Body of pancreas (tissue), 4 donors: ENCODE measurements around the gene ANKRD33. TPM values are rescaled to one million over a fixed set of nuclear protein-coding genes. Genes with fewer than 3 reads are reported as not detected.

Source experiments
- ATAC-seq: fragments of 150-250 bp; one replicate; pipeline ENCODE4 v1.9.1; 2016
- DNase-seq, 4 donors: peaks; one replicate each; pipeline ENCODE4 v3.0.0-alpha.2; 2019
- H3K27ac ChIP-seq, 4 donors: fragments of 200-600 bp; sonication (generic); 1 replicate in 3 of 4; 2 replicates in 1 of 4; pipeline versions ENCODE4 v1.5.1 to v1.6.1; 2016 to 2019; ENCODE audit warnings: mild to moderate bottlenecking in 1 of 4, mixed read lengths in 1 of 4, moderate library complexity in 1 of 4
- H3K27me3 ChIP-seq, 2 donors: fragments of 200-600 bp; sonication (generic); one replicate each; pipeline ENCODE4 v1.6.0; 2016; ENCODE audit warnings: mild to moderate bottlenecking in 1 of 2
- H3K36me3 ChIP-seq, 2 donors: fragments of 200-600 bp; sonication (generic); replicated peaks in 1 of 2; 2 replicates each; pipeline ENCODE4 v1.5.1; 2016; ENCODE audit warnings: low read depth in 2 of 2; ENCODE audit not compliant: insufficient read depth in 1 of 2
- H3K4me1 ChIP-seq: fragments of 200-600 bp; sonication (generic); one replicate; pipeline ENCODE4 v1.6.0; 2016
- H3K4me3 ChIP-seq, 2 donors: fragments of 200-600 bp; sonication (generic); 1 replicate in 1 of 2; 2 replicates in 1 of 2; pipeline ENCODE4 v1.5.1; 2016 to 2019
- H3K9me3 ChIP-seq, 3 donors: fragments of 200-600 bp; sonication (generic); 1 replicate in 2 of 3; 2 replicates in 1 of 3; pipeline ENCODE4 v1.5.1; 2016
- CTCF ChIP-seq, 7 experiments: fragments of 450-650 bp in 4 of 7; fragments of 200-600 bp in 3 of 7; sonication (generic) in 3 of 7; IDR thresholded peaks; one replicate each; pipeline ENCODE4 v1.5.1; 2016 to 2019; ENCODE audit warnings: antibody characterized with exemption in 7 of 7
- POLR2A ChIP-seq, 3 donors: fragments of 450-650 bp; IDR thresholded peaks; one replicate each; pipeline ENCODE4 v1.6.1; 2016; ENCODE audit warnings: antibody characterized with exemption in 3 of 3, mild to moderate bottlenecking in 2 of 3
- WGBS, 2 donors: methylation state at CpG; one replicate each; pipeline ENCODE4 v1.1.5; 2017; 5-methylcytosine and 5-hydroxymethylcytosine counted together
- intact Hi-C: fragments of 100-400 bp; cut with DNase I; formaldehyde crosslinking; loops from one replicate; pipeline ENCODE4 v1.15.1; 2023
- total RNA-seq, 2 donors: library from RNA; depleted of rRNA; stranded (reverse); fragments of >200 nt; gene quantifications; one replicate each; pipeline ENCODE4 v1.1.0, GENCODE V29; 2016

ANKRD33 gene
- total RNA-seq, 2 donors from 2014 or later: not detected

- intact Hi-C loops: no loop called here
- no peak for DNase-seq
- H3K27me3 ChIP-seq: no peaks in the 10 kb centered on the region
These were observed 3.9 kb downstream of the ANKRD33 start for GRCh38 chr12:51891843-51892242.

GRCh38 chr12:51893786-51894185 lies 5.9 kb downstream of the ANKRD33 start:
- Histone ChIP-seq H3K36me3 (no peaks in the 10 kb centered on the region), H3K4me1 (no peaks in the 10 kb centered on the region), H3K4me3 (no peak overlapping the region), H3K9me3 (no peaks in the 10 kb centered on the region), H3K27ac (no peak overlapping the region), H3K27me3 (no peaks in the 10 kb centered on the region)
- ATAC-seq (no peak), DNase-seq (no peak)
- WGBS, 2 donors: 62 to 72% methylated on average over 6 of the region's 6 CpGs
- intact Hi-C loops: no loop called here
- TF ChIP-seq POLR2A (IDR thresholded peaks at IDR 0.05): no peak

More at GRCh38 chr12:51891843-51892242, 3.9 kb downstream of the ANKRD33 start:
- Histone ChIP-seq H3K9me3 (no peaks in the 10 kb centered on the region), H3K4me3 (no peak overlapping the region), H3K36me3 (no peaks in the 10 kb centered on the region), H3K27ac (no peak overlapping the region), H3K4me1 (no peaks in the 10 kb centered on the region)
- ATAC-seq: no peak
- no peak for TF ChIP-seq POLR2A (IDR thresholded peaks at IDR 0.05)
- peak in 5 of 7 experiments; percentile 30 to 47 (median 44) for TF ChIP-seq CTCF (IDR thresholded peaks at IDR 0.05)

GRCh38 chr12:51895378-51896135 lies 7.7 kb downstream of the ANKRD33 start:
- H3K36me3 ChIP-seq: no peaks in the 10 kb centered on the region
- H3K27me3 ChIP-seq: no peaks in the 10 kb centered on the region
- TF ChIP-seq CTCF (IDR thresholded peaks at IDR 0.05): no peak
- no peaks in the 10 kb centered on the region for H3K4me1 ChIP-seq
- DNase-seq (no peak), ATAC-seq (no peak)
- H3K27ac ChIP-seq: no peak overlapping the region
- intact Hi-C loops: no loop called here
- no peaks in the 10 kb centered on the region for H3K9me3 ChIP-seq
- no peak overlapping the region for H3K4me3 ChIP-seq
- 83 to 86% methylated on average over 6 to 8 of the region's 8 CpGs for WGBS, 2 donors

- no peaks in the 10 kb centered on the region for H3K4me1 ChIP-seq
- 60 to 74% methylated on average over 3 of the region's 3 CpGs for WGBS, 2 donors
- H3K36me3 ChIP-seq: no peaks in the 10 kb centered on the region
- TF ChIP-seq POLR2A (IDR thresholded peaks at IDR 0.05): no peak
- no peak for TF ChIP-seq CTCF (IDR thresholded peaks at IDR 0.05)
- H3K27me3 ChIP-seq: no peaks in the 10 kb centered on the region
- intact Hi-C loops: no loop called here
- DNase-seq (no peak), ATAC-seq (no peak)
- no peaks in the 10 kb centered on the region for H3K9me3 ChIP-seq
- H3K4me3 ChIP-seq: no peak overlapping the region
- H3K27ac ChIP-seq: peak overlapping the region in 1 of 4 donors; percentile 10
These were observed 8.3 kb downstream of the ANKRD33 start for GRCh38 chr12:51896236-51896635.

GRCh38 chr12:51897181-51897580 lies 9.3 kb downstream of the ANKRD33 start:
- no peak for DNase-seq
- no peaks in the 10 kb centered on the region for H3K36me3 ChIP-seq
- H3K9me3 ChIP-seq: no peaks in the 10 kb centered on the region
- H3K4me1 ChIP-seq: no peaks in the 10 kb centered on the region
- peak overlapping the region in 2 of 4 donors; percentile 10 to 33 for H3K27ac ChIP-seq
- 76 to 83% methylated on average over 5 to 8 of the region's 8 CpGs for WGBS, 2 donors
- TF ChIP-seq CTCF (IDR thresholded peaks at IDR 0.05) (no peak), POLR2A (IDR thresholded peaks at IDR 0.05) (peak in 1 of 3 donors; percentile 12)
- ATAC-seq: peak; percentile 26
- intact Hi-C loops: no loop called here
- no peaks in the 10 kb centered on the region for H3K27me3 ChIP-seq
- no peak overlapping the region for H3K4me3 ChIP-seq
